GM23248 (cell line): ENCODE results near the gene PCLO. TPM values are rescaled to one million over a fixed set of nuclear protein-coding genes. Genes with fewer than 3 reads are reported as not detected.

ENCODE experiments used
- DNase-seq: peaks from one replicate; pipeline ENCODE4 v3.0.0-alpha.2; 2015
- H2AFZ ChIP-seq: fragments of 200-600 bp; sonication (generic); 2 replicates; pipeline ENCODE4 v1.6.1; 2016; ENCODE audit warnings: antibody characterized with exemption
- H3F3A ChIP-seq: fragments of 200-600 bp; sonication (generic); 2 replicates; pipeline ENCODE4 v1.6.1; 2016; ENCODE audit warnings: mild to moderate bottlenecking, antibody characterized with exemption, mixed run types; ENCODE audit not compliant: insufficient read depth
- H3K27ac ChIP-seq: fragments of 200-600 bp; sonication (generic); 2 replicates; pipeline ENCODE4 v1.5.1; 2016; ENCODE audit warnings: mild to moderate bottlenecking
- H3K27me3 ChIP-seq: fragments of 200-600 bp; sonication (generic); replicated peaks from 2 replicates; pipeline ENCODE4 v1.6.1; 2016; ENCODE audit warnings: mild to moderate bottlenecking; ENCODE audit not compliant: insufficient read depth
- H3K36me3 ChIP-seq: fragments of 200-600 bp; sonication (generic); 2 replicates; pipeline ENCODE4 v1.6.1; 2016; ENCODE audit warnings: low read depth, mild to moderate bottlenecking
- H3K4me1 ChIP-seq: fragments of 200-600 bp; sonication (generic); 2 replicates; pipeline ENCODE4 v1.6.1; 2016; ENCODE audit warnings: mild to moderate bottlenecking; ENCODE audit not compliant: insufficient read depth
- H3K4me2 ChIP-seq: fragments of 200-600 bp; sonication (generic); one replicate; pipeline ENCODE4 v1.6.1; 2016; ENCODE audit warnings: mild to moderate bottlenecking; ENCODE audit not compliant: unreplicated experiment
- H3K4me3 ChIP-seq: fragments of 200-600 bp; sonication (generic); 2 replicates; pipeline ENCODE4 v1.5.1; 2016; ENCODE audit warnings: mild to moderate bottlenecking
- H3K79me2 ChIP-seq: fragments of 200-600 bp; sonication (generic); 2 replicates; pipeline ENCODE4 v1.6.1; 2016; ENCODE audit warnings: mild to moderate bottlenecking; ENCODE audit not compliant: insufficient read depth
- H3K9ac ChIP-seq: fragments of 200-600 bp; sonication (generic); 2 replicates; pipeline ENCODE4 v1.6.1; 2016; ENCODE audit warnings: mild to moderate bottlenecking
- H3K9me2 ChIP-seq: fragments of 200-600 bp; sonication (generic); 2 replicates; pipeline ENCODE4 v1.6.1; 2016; ENCODE audit warnings: mixed run types, mild to moderate bottlenecking, moderate library complexity; ENCODE audit not compliant: insufficient read depth
- H3K9me3 ChIP-seq: fragments of 200-600 bp; sonication (generic); one replicate; pipeline ENCODE4 v1.6.1; 2017; ENCODE audit warnings: low read depth
- H4K20me1 ChIP-seq: fragments of 200-600 bp; sonication (generic); 2 replicates; pipeline ENCODE4 v1.6.0; 2016; ENCODE audit not compliant: insufficient read depth
- EZH2 ChIP-seq: fragments of 200-600 bp; sonication (generic); IDR thresholded peaks from 2 replicates; pipeline ENCODE4 v1.6.1; 2018; ENCODE audit warnings: antibody characterized with exemption, mild to moderate bottlenecking; ENCODE audit not compliant: insufficient read depth, poor library complexity, severe bottlenecking
- EZH2phosphoT487 ChIP-seq: fragments of 200-600 bp; sonication (generic); IDR thresholded peaks from 2 replicates; pipeline ENCODE4 v1.6.1; 2018; ENCODE audit warnings: antibody characterized with exemption, moderate library complexity, mild to moderate bottlenecking, low read depth; ENCODE audit not compliant: insufficient read depth
- WGBS, 2 experiments: methylation state at CpG; one replicate each; pipeline ENCODE4 v1.1.6; 2015 to 2017; ENCODE audit warnings: low lambda C conversion rate in 2 of 2, low coverage in 1 of 2; ENCODE audit errors: missing lambda C conversion rate in 2 of 2; 5-methylcytosine and 5-hydroxymethylcytosine counted together
- in situ Hi-C: fragments of 300-500 bp; cut with MboI; formaldehyde crosslinking; loops from 2 replicates; pipeline ENCODE4 v1.15.0; 2020
- polyA plus RNA-seq: library from polyadenylated mRNA; unstranded; fragments of >200 nt; fragmentation: Nextera tagmentation; extraction: Ambion mirVana; gene quantifications from 2 replicates; pipeline ENCODE4 v1.2.1, GENCODE V29; 2016
- total RNA-seq: library from RNA; depleted of rRNA; stranded (reverse); fragments of >200 nt; shearing (Covaris generic); gene quantifications from 2 replicates; pipeline ENCODE4 v1.2.3, GENCODE V29; 2014

The PCLO gene
- total and polyA plus RNA-seq, 2 experiments from 2014 or later: 0.04 TPM; not detected in 1

DNA sequence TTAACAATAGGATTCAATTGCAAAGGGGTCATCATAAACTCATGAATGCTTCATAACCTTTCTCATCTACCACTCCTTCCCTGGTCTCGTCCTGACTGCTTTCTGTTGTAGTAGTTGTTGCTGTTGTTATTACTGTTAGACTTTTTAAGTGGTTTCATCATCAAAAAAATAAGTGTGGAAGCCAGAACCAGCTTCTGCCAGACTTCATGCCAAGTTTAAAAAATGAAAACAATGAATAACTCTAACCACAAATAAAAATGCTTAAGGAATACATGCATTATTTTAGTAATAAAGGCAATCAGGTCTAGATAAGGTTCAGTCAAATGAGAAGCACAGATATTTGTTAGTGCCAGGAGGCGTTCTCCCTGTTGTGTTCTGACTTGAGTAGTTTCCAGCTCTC, 85.4 kb downstream of the PCLO start:
- Histone ChIP-seq H2AFZ (no peak overlapping the region), H3K9me2 (no peaks in the 10 kb centered on the region), H3K27me3 (no peaks in the 10 kb centered on the region), H3K4me1 (no peaks in the 10 kb centered on the region; the same call in 1 of the 2 replicates), H3F3A (no peaks in the 10 kb centered on the region), H3K27ac (no peak overlapping the region), H3K4me3 (no peak overlapping the region), H3K9ac (no peak overlapping the region), H3K9me3 (no peaks in the 10 kb centered on the region), H4K20me1 (no peaks in the 10 kb centered on the region), H3K36me3 (no peaks in the 10 kb centered on the region), H3K79me2 (no peaks in the 10 kb centered on the region), H3K4me2 (no peak overlapping the region)
- TF ChIP-seq EZH2: no peak
- no peak for TF ChIP-seq EZH2phosphoT487
- in situ Hi-C loops: no loop called here
- 21 to 35% methylated on average over 2 of the region's 2 CpGs for WGBS, 2 experiments
- DNase-seq: no peak

GRCh38 chr7:83072576-83073517, 89.8 kb downstream of the PCLO start:
- in situ Hi-C loops: no loop called here
- Histone ChIP-seq H3K4me2 (no peak overlapping the region), H3K36me3 (no peaks in the 10 kb centered on the region), H3K9me3 (no peaks in the 10 kb centered on the region), H3K27ac (no peak overlapping the region), H3F3A (no peaks in the 10 kb centered on the region), H4K20me1 (no peaks in the 10 kb centered on the region), H3K4me1 (no peaks in the 10 kb centered on the region; the same call in 1 of the 2 replicates), H3K27me3 (no peaks in the 10 kb centered on the region), H2AFZ (no peak overlapping the region), H3K4me3 (no peak overlapping the region), H3K9me2 (no peaks in the 10 kb centered on the region), H3K79me2 (no peaks in the 10 kb centered on the region), H3K9ac (no peak overlapping the region)
- TF ChIP-seq EZH2phosphoT487: no peak
- TF ChIP-seq EZH2: no peak
- DNase-seq: peak; percentile 2
- 32 to 38% methylated on average over 2 of the region's 2 CpGs for WGBS, 2 experiments

- Histone ChIP-seq H3K9me2 (no peaks in the 10 kb centered on the region), H2AFZ (no peak overlapping the region), H3K9ac (no peak overlapping the region), H4K20me1 (no peaks in the 10 kb centered on the region), H3F3A (no peaks in the 10 kb centered on the region), H3K79me2 (no peaks in the 10 kb centered on the region), H3K4me1 (no peaks in the 10 kb centered on the region), H3K36me3 (no peaks in the 10 kb centered on the region), H3K27me3 (no peaks in the 10 kb centered on the region), H3K27ac (no peak overlapping the region), H3K4me3 (no peak overlapping the region), H3K4me2 (no peak overlapping the region), H3K9me3 (no peaks in the 10 kb centered on the region)
- TF ChIP-seq EZH2phosphoT487 (no peak), EZH2 (no peak)
- no peak for DNase-seq
- in situ Hi-C loops: no loop called here
- 8 to 13% methylated on average over 3 of the region's 3 CpGs for WGBS, 2 experiments
These were observed 97.0 kb downstream of the PCLO start for GRCh38 chr7:83065714-83066113.

DNA sequence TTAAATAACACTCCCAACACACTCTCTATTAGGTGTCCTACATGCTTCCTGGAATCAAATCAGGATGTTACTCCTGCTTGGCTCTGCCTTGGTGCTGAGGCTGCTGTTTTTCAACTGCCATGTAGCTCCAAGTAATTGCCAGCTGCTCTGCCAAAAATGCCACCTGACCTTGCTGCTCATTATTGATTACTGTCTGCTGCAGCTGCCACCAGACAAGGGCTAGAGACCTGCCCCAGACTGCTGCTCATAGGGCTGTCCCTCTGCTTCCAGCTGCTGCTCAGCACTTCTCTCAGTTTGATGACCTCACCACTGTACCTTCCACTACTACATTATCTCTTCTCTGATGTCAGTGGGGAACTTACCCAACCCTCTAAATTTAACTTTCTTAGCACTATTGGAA, 102.5 kb downstream of the PCLO start:
- Histone ChIP-seq H3K27me3 (no peaks in the 10 kb centered on the region), H3K9me3 (no peaks in the 10 kb centered on the region), H3K9ac (no peak overlapping the region), H3K27ac (no peak overlapping the region), H3F3A (no peaks in the 10 kb centered on the region), H4K20me1 (no peaks in the 10 kb centered on the region), H3K4me2 (no peak overlapping the region), H3K36me3 (no peaks in the 10 kb centered on the region), H3K4me1 (no peaks in the 10 kb centered on the region), H3K79me2 (no peaks in the 10 kb centered on the region), H3K9me2 (no peaks in the 10 kb centered on the region), H2AFZ (no peak overlapping the region), H3K4me3 (no peak overlapping the region)
- TF ChIP-seq EZH2phosphoT487: no peak
- no peak for TF ChIP-seq EZH2
- in situ Hi-C loops: no loop called here
- DNase-seq: no peak
